RWPE1 (cell line): ENCODE results near the gene MAML3.

ENCODE experiments used
- CTCF ChIA-PET: fragments of 350-600 bp; sonication (Branson Sonifier 250); formaldehyde crosslinking; extraction: SDS; loops from one replicate; lab custom pipeline; 2021; lab: Yijun Ruan, JAX
- POLR2A ChIA-PET: fragments of 400-600 bp; formaldehyde crosslinking; extraction: SDS; loops from one replicate; lab custom pipeline; 2020; ENCODE audit warnings: antibody characterized with exemption; ENCODE audit not compliant: low non-redundant PET; lab: Yijun Ruan, JAX
- DNase-seq: peaks from one replicate; pipeline ENCODE4 v3.0.0; 2012; ENCODE audit warnings: low spot score
- H3K27ac ChIP-seq: fragments of 450-650 bp; 2 replicates; pipeline ENCODE4 v1.5.1; 2017
- CTCF ChIP-seq: fragments of 450-650 bp; conservative IDR thresholded peaks from 2 replicates; pipeline ENCODE4 v1.5.1; 2017; ENCODE audit warnings: low read depth, mild to moderate bottlenecking

The MAML3 gene

GRCh38 chr4:140076307-140076706, 77.7 kb downstream of the MAML3 start:
- no peak overlapping the region for H3K27ac ChIP-seq
- POLR2A ChIA-PET: no interaction called here
- no peak for TF ChIP-seq CTCF
- no peak for DNase-seq
- CTCF ChIA-PET: interaction anchor here (0.6 kb wide), 1 partner anchor 244 kb away, joined by 3 read pairs; no protein-coding TSS in a partner anchor

GRCh38 chr4:140071806-140072205, 82.2 kb downstream of the MAML3 start:
- ChIA-PET POLR2A (no interaction called here), CTCF (no interaction called here)
- no peak overlapping the region for H3K27ac ChIP-seq
- no peak for TF ChIP-seq CTCF
- no peak for DNase-seq

GRCh38 chr4:140070973-140071372, 83.0 kb downstream of the MAML3 start:
- no peak for TF ChIP-seq CTCF
- ChIA-PET POLR2A (no interaction called here), CTCF (no interaction called here)
- DNase-seq: no peak
- H3K27ac ChIP-seq: no peak overlapping the region

- no peak for TF ChIP-seq CTCF
- no peak for DNase-seq
- ChIA-PET POLR2A (no interaction called here), CTCF (no interaction called here)
- H3K27ac ChIP-seq: no peak overlapping the region
Observed at GRCh38 chr4:140070366-140070765, 83.6 kb downstream of the MAML3 start.

GRCh38 chr4:140069066-140069465, 84.9 kb downstream of the MAML3 start:
- ChIA-PET POLR2A (no interaction called here), CTCF (no interaction called here)
- no peak for TF ChIP-seq CTCF
- H3K27ac ChIP-seq: no peak overlapping the region
- no peak for DNase-seq

- CTCF ChIA-PET: no interaction called here
Observed at GRCh38 chr4:140068271-140068670, 85.7 kb downstream of the MAML3 start.

More at GRCh38 chr4:140068271-140068670, 85.7 kb downstream of the MAML3 start:
- no peak for DNase-seq
- no peak for TF ChIP-seq CTCF
- POLR2A ChIA-PET: no interaction called here
- H3K27ac ChIP-seq: no peak overlapping the region
